Right ventricle myocardium superior (tissue), 1 donor: ENCODE results near the gene HES5. TPM values are rescaled to one million over a fixed set of nuclear protein-coding genes. Genes with fewer than 3 reads are reported as not detected.

Source experiments
- ATAC-seq: fragments of 200-7000 bp; cut with Tn5 transposase; one replicate; pipeline ENCODE4 v1.9.1; 2020; ENCODE audit warnings: mild to moderate bottlenecking; ENCODE audit not compliant: poor library complexity
- DNase-seq: peaks from one replicate; pipeline ENCODE4 v3.0.0-alpha.2; 2020
- intact Hi-C: fragments of 100-400 bp; cut with DNase I; formaldehyde crosslinking; loops from one replicate; pipeline ENCODE4 v1.11.2; 2022
- total RNA-seq: library from RNA; stranded (reverse); fragmentation: NEBNext Ultra II Directional; extraction: Animal tissue kit (Norgen Biotek cat#: 25700); gene quantifications from one replicate; pipeline ENCODE4 v1.2.1, GENCODE V29; 2021
- donor health status: DM: no; HTN: yes; CAD: no; lungs with severe emphysema.

HES5 gene
- total RNA-seq, 1 donor from 2014 or later: 1.6 TPM

- no peak for DNase-seq
- ATAC-seq: no peak
- intact Hi-C loops: no loop called here
Measured at GRCh38 chr1:2495546-2495945, 34.5 kb downstream of the HES5 start.

- intact Hi-C loops: no loop called here
- DNase-seq (no peak), ATAC-seq (no peak)
Measured at GRCh38 chr1:2495026-2495425, 35.0 kb downstream of the HES5 start.

GRCh38 chr1:2494323-2494693 lies 35.8 kb downstream of the HES5 start:
- ATAC-seq: no peak
- intact Hi-C loops: no loop called here
- no peak for DNase-seq

DNA sequence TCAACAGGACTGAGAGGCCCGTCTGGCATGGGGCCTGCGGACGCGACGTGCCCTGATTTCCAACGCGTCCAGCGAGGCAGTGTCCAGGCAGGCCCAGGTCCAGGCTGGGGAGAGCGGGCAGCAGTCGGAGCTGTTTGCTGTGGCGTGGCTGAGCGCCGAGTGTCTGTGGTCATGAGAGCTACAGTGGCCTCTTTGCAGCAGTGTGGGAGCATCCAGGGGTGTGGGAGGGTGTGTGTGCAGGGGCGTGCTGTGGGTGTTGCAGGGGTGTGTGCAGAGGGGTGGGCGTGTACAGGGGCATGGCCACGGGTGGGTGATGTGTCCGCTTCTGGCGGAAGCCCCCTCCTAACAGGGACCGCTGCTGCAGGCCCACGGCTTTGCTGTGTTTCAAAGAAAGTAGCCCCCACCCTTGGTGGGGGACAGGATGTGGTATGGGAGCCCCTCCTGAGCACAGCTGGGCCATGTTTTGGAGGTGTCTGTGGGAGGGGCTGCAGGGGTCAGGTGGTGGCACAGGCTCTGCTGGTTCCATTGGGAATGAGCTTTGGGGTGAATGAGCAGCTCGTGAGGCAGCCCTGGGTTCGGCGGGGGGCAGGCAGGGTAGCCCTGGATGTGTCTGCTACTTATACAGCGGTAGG lies 36.3 kb downstream of the HES5 start:
- intact Hi-C loops: no loop called here
- no peak for ATAC-seq
- DNase-seq: no peak

DNA sequence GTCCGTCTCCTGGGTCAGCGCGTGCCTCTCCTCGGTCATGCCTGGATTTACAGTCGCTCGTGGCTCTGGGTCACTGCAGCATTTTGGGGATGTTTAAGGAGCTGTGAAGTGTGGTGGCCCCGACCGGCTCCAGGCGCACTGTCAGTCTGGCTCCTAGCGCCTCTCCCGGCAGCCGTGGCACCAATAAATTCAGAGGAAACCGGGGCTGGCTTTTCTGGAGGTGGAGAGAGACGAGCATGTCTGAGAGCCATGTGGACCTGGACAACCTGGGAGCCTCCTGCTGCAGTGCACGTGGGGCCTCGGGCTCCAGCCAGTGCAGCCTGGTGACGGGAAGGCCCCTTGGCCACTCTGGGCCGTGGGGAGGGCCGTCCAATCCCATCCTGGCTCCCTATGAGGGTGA lies 36.8 kb downstream of the HES5 start:
- DNase-seq (no peak), ATAC-seq (no peak)
- intact Hi-C loops: no loop called here

DNA sequence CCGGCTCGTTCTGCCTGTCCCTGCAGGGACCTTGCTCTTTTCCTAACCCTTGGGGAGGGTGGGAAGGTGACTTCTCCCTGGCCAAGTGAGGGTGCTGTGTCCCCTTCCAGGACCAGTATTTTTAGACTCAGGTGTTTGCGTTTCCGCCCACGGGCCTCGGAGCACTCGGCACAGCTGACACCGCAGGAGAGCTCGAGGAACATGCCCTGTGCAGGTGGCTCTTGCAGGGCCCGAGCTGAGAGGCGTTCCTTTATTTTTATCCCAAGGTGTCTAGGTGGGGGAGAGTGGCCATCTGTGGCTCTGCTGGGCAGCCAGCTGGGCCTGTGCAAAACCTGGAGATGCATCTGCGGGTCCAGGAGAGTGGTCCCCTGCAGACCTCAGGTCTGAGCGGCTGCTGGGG lies 38.0 kb downstream of the HES5 start:
- intact Hi-C loops: no loop called here
- DNase-seq: no peak
- ATAC-seq: no peak

GRCh38 chr1:2489615-2490014 lies 40.4 kb downstream of the HES5 start:
- DNase-seq (no peak), ATAC-seq (no peak)
- intact Hi-C loops: no loop called here

DNA sequence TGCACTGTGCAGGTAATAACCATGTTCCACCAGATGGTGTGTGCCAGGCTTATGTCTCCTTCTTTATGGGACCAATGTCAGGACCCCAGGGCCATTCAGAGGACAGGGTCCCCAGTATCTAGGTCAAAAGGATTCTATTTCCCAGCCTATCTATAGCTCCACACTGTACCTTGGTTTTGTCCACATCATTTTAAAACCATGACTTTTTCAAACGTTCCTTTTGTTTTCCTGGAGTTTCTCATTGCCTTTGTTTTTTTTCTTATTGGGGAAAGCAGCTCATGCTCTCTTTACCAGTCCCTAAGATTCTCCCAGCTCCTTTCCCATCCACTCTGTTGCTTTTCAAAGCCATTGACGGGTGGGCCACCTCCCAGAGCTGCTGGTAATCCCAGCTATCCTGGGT lies 41.4 kb downstream of the HES5 start:
- DNase-seq: no peak
- intact Hi-C loops: no loop called here
- no peak for ATAC-seq

- intact Hi-C loops: no loop called here
- DNase-seq (no peak), ATAC-seq (no peak)
Measured at GRCh38 chr1:2486558-2486957, 43.5 kb downstream of the HES5 start.

DNA sequence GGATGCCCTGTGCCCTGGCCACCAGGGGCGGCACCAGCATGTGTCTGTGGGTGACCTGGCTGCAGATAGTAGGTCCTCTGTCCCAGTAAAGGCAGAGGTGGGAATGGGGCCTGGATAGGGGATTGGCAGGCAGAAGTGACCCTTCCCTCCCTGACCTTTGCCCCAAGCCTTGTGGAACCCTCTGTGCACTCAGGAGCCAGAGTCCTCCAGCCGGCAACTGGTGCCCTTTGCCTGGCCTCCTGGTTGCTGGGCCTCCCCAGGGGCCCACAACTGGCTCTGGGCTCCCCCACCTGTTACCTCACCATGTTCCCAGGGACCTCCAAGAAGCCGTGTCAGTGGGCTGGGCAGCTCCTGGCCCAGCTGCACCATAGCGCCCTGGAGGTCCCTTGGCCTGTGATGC lies 44.0 kb downstream of the HES5 start:
- DNase-seq: no peak
- intact Hi-C loops: no loop called here
- ATAC-seq: no peak

DNA sequence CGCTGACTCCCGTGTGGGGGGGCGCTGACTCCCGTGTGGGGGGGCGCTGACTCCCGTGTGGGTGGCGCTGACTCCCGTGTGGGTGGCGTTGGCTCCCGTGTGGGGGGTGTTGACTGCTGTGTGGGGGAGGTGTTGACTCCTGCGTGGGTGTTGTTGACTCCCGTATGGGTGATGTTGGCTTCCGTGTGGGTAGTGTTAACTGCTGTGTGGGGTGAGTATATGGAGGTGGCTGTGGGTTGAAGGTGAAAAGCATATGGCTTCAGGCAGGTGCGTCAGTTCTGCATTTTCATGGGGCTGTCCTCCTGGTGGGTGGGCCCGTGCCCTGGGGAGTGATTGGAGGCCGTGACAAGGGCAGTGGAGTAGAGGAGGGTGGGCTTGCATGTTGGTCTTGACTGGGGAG lies 46.1 kb downstream of the HES5 start:
- no peak for ATAC-seq
- intact Hi-C loops: no loop called here
- DNase-seq: no peak

DNA sequence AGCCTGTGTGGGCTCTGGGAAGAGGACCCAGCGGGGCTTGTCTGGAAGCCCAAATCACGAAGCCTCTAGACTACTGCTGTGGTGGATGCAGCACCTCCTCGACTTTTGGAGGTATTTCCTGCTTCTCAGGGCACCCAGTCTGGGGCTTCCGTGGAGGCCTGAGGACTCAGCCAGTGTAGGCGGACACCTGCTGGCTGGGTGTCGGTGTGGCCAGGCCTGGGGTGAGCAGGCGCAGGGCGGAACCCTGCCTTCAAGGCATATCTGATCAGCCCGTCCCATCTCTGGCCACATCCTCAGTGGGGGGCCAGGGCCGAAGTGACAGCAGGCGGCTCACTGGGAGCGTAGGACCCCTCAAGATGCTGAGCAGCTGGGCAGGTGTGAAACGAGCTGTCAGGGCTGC lies 47.0 kb downstream of the HES5 start:
- intact Hi-C loops: no loop called here
- ATAC-seq (no peak), DNase-seq (no peak)

- intact Hi-C loops: no loop called here
- ATAC-seq: no peak
- no peak for DNase-seq
Measured at GRCh38 chr1:2482588-2482987, 47.5 kb downstream of the HES5 start.

- no peak for DNase-seq
- no peak for ATAC-seq
- intact Hi-C loops: no loop called here
Measured at GRCh38 chr1:2481885-2482284, 48.2 kb downstream of the HES5 start.

- intact Hi-C loops: no loop called here
- ATAC-seq (no peak), DNase-seq (no peak)
Measured at GRCh38 chr1:2480986-2481364, 49.1 kb downstream of the HES5 start.

DNA sequence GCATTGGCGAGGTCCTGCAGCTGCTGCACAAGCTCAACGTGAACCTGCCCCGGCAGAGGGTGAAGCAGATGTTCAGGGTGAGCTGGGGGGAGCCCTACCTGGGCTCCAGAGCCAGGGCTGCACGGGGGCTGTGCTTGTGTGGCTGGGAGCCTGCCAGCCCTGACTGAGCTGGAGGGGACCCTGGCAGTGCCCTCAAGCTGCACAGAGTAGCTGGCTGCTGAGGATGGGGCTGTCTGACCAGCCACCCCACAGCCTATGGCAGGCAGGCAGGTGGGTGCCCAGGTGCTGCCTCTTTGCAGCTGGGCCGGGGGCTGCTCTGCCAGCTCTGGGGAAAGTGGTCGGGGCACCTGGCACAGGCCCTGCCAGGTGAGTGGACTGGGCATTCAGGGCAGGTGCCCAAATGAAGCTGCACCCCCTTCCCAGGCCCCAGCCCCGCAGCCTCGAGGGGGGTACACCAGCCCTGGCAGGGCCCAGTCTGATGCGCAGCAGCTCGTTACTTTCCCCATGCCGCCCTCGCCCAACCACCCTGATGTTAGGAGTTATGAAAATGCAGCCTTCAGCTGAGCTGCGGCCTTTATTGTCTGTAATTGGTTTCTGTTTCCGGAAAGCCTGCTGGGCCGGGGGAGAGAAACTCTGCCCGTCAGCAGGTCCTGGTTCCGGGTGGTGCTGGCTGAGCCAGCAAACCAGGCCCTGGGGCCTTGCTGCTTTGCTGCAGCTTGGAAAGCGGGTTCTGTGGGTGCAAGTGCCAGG lies 49.7 kb downstream of the HES5 start:
- intact Hi-C loops: no loop called here
- DNase-seq (no peak), ATAC-seq (no peak)

DNA sequence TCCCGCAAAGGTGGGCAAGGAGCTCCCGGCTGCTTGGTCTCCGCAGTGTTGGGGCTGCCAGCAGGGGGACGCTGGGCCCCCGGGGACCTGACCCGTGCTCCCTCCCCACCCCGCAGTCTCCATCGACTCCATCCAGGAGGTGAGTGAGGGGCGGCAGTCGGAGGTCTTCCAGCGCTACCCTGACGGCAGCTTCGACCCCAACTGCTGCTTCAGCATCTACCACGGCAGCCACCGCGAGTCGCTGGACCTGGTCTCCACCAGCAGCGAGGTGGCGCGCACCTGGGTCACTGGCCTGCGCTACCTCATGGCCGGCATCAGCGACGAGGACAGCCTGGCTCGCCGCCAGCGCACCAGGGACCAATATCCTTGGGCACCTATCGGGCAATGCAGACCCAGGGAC lies 50.4 kb downstream of the HES5 start:
- ATAC-seq: no peak
- intact Hi-C loops: no loop called here
- DNase-seq: no peak

GRCh38 chr1:2479186-2479585 lies 50.9 kb downstream of the HES5 start:
- intact Hi-C loops: no loop called here
- no peak for ATAC-seq
- no peak for DNase-seq
